B cell (primary cell): ENCODE results near the gene PPP1R13B. TPM values are rescaled to one million over a fixed set of nuclear protein-coding genes. Genes with fewer than 3 reads are reported as not detected.

Experiments used
- ATAC-seq: fragments of 200-7000 bp; cut with Tn5 transposase; one replicate; pipeline ENCODE4 v1.10.0; 2021; ENCODE audit warnings: low read depth, mild to moderate bottlenecking, moderate number of reproducible peaks, moderate library complexity
- CTCF ChIA-PET: fragments of 350-600 bp; sonication (Branson Sonifier 250); formaldehyde crosslinking; loops from one replicate; lab custom pipeline; 2021; ENCODE audit warnings: antibody characterized with exemption, inconsistent platforms; lab: Charles Lee
- POLR2A ChIA-PET: fragments of 350-600 bp; sonication (Branson Sonifier 250); formaldehyde crosslinking; loops from one replicate; lab custom pipeline; 2021; ENCODE audit warnings: antibody characterized with exemption; lab: Charles Lee
- DNase-seq: peaks from one replicate; pipeline ENCODE4 v3.0.0; 2013
- H2AFZ ChIP-seq: 2 replicates; pipeline ENCODE4 v1.6.1; 2012; ENCODE audit warnings: mild to moderate bottlenecking, low read depth, low read length; ENCODE audit not compliant: insufficient read depth, poor library complexity, severe bottlenecking
- H3K27ac ChIP-seq, 2 donors: 1 replicate in 1 of 2; 2 replicates in 1 of 2; pipeline ENCODE4 v1.5.1; 2012 to 2013; ENCODE audit warnings: low read length in 2 of 2, mild to moderate bottlenecking in 2 of 2, moderate library complexity in 1 of 2
- H3K27me3 ChIP-seq, 4 experiments: fragments of 200-600 bp in 1 of 4; sonication (generic) in 1 of 4; replicated peaks in 1 of 4; 1 replicate in 2 of 4; 2 replicates in 2 of 4; pipeline versions ENCODE4 v1.6.1 to v1.7.0; 2013 to 2016; ENCODE audit warnings: low read length in 3 of 4, mild to moderate bottlenecking in 2 of 4, mixed read lengths in 1 of 4, moderate library complexity in 1 of 4; ENCODE audit not compliant: insufficient read depth in 4 of 4, control insufficient read depth in 3 of 4; ENCODE audit errors: control extremely low read depth in 1 of 4
- H3K36me3 ChIP-seq, 2 experiments: replicated peaks in 1 of 2; 1 replicate in 1 of 2; 2 replicates in 1 of 2; pipeline versions ENCODE4 v1.6.1 to v1.7.1; 2013; ENCODE audit warnings: low read length in 1 of 2; ENCODE audit not compliant: insufficient read depth in 2 of 2, control insufficient read depth in 1 of 2; ENCODE audit errors: control extremely low read depth in 1 of 2, extremely low read depth in 1 of 2
- H3K4me1 ChIP-seq, 2 donors: fragments of 200-600 bp in 1 of 2; sonication (generic) in 1 of 2; 1 replicate in 1 of 2; 2 replicates in 1 of 2; pipeline versions ENCODE4 v1.5.1 to v1.6.1; 2013 to 2017; ENCODE audit warnings: low read length in 2 of 2; ENCODE audit not compliant: control insufficient read depth in 2 of 2, insufficient read depth in 2 of 2
- H3K4me2 ChIP-seq: replicated peaks from 2 replicates; pipeline ENCODE3; 2012; ENCODE audit warnings: mild to moderate bottlenecking, low read depth, low read length; ENCODE audit not compliant: poor library complexity, severe bottlenecking
- H3K4me3 ChIP-seq, 5 experiments: fragments of 200-600 bp in 1 of 5; sonication (generic) in 1 of 5; 1 replicate in 3 of 5; 2 replicates in 2 of 5; pipeline versions ENCODE4 v1.5.1 to v1.7.0; 2011 to 2016; ENCODE audit warnings: low read length in 4 of 5, mild to moderate bottlenecking in 4 of 5, low read depth in 2 of 5, control low read depth in 1 of 5, moderate library complexity in 1 of 5; ENCODE audit not compliant: insufficient read depth in 1 of 5; ENCODE audit errors: control extremely low read depth in 1 of 5, extremely low read depth in 1 of 5
- H3K79me2 ChIP-seq: fragments of 200-600 bp; sonication (generic); one replicate; pipeline ENCODE4 v1.6.0; 2016; ENCODE audit warnings: low read length; ENCODE audit not compliant: control insufficient read depth, insufficient read depth
- H3K9ac ChIP-seq: fragments of 200-600 bp; sonication (generic); 2 replicates; pipeline ENCODE4 v1.6.1; 2017; ENCODE audit warnings: mild to moderate bottlenecking, low read length, moderate library complexity
- H3K9me3 ChIP-seq, 3 donors: one replicate each; pipeline versions ENCODE4 v1.6.1 to v1.7.1; 2013; ENCODE audit warnings: low read length in 2 of 3; ENCODE audit not compliant: control insufficient read depth in 2 of 3, insufficient read depth in 1 of 3; ENCODE audit errors: control extremely low read depth in 1 of 3
- H4K20me1 ChIP-seq: 2 replicates; pipeline ENCODE4 v1.6.0; 2012; ENCODE audit warnings: mild to moderate bottlenecking, low read length; ENCODE audit not compliant: insufficient read depth, control insufficient read depth, poor library complexity, severe bottlenecking
- H3K27ac Mint-ChIP-seq: one replicate; pipeline ENCODE4 v1.8.0; 2021; ENCODE audit warnings: mixed read lengths
- H3K27me3 Mint-ChIP-seq: one replicate; pipeline ENCODE4 v1.8.0; 2021; ENCODE audit warnings: mixed read lengths
- H3K4me1 Mint-ChIP-seq: one replicate; pipeline ENCODE4 v1.8.0; 2021; ENCODE audit warnings: mixed read lengths
- H3K4me3 Mint-ChIP-seq: one replicate; pipeline ENCODE4 v1.8.0; 2021; ENCODE audit warnings: mixed read lengths
- H3K9me3 Mint-ChIP-seq: one replicate; pipeline ENCODE4 v1.8.0; 2022; ENCODE audit warnings: mixed read lengths; ENCODE audit not compliant: insufficient read depth
- EZH2 ChIP-seq: IDR thresholded peaks from 2 replicates; pipeline ENCODE4 v1.6.1; 2012; ENCODE audit warnings: borderline replicate concordance, low read depth, mild to moderate bottlenecking, moderate library complexity, low read length; ENCODE audit not compliant: insufficient read depth, poor library complexity, severe bottlenecking
- WGBS: methylation state at CpG from one replicate; pipeline ENCODE4 v1.1.5; 2013; ENCODE audit warnings: missing lambda C conversion rate; ENCODE audit not compliant: insufficient coverage; 5-methylcytosine and 5-hydroxymethylcytosine counted together
- intact Hi-C: fragments of 100-400 bp; cut with micrococcal nuclease; formaldehyde crosslinking; loops from one replicate; pipeline ENCODE4 v1.10.0; 2022
- polyA plus RNA-seq: library from polyadenylated mRNA; depleted of rRNA; stranded (reverse); fragments of >200 nt; gene quantifications from 2 replicates; pipeline ENCODE4 v1.2.3, GENCODE V29; 2012
- total RNA-seq, 2 donors: library from RNA; stranded (reverse); fragments of 120-200 nt in 1 of 2; gene quantifications; 1 replicate in 1 of 2; 2 replicates in 1 of 2; pipeline versions ENCODE4 v1.2.3 to v1.2.4, GENCODE V29; 2013 to 2022
- TF ChIP-seq, protein P1 (sequence below): fragments of 200-600 bp; IDR thresholded peaks from one replicate; pipeline ENCODE4 v1.8.0; 2022; ENCODE audit warnings: antibody characterized with exemption, mild to moderate bottlenecking

Gene PPP1R13B
- total and polyA plus RNA-seq, 2 donors (not counting 1 experiment from before 2014, with no cell fraction given) = 10.1 to 27.7 TPM

DNA sequence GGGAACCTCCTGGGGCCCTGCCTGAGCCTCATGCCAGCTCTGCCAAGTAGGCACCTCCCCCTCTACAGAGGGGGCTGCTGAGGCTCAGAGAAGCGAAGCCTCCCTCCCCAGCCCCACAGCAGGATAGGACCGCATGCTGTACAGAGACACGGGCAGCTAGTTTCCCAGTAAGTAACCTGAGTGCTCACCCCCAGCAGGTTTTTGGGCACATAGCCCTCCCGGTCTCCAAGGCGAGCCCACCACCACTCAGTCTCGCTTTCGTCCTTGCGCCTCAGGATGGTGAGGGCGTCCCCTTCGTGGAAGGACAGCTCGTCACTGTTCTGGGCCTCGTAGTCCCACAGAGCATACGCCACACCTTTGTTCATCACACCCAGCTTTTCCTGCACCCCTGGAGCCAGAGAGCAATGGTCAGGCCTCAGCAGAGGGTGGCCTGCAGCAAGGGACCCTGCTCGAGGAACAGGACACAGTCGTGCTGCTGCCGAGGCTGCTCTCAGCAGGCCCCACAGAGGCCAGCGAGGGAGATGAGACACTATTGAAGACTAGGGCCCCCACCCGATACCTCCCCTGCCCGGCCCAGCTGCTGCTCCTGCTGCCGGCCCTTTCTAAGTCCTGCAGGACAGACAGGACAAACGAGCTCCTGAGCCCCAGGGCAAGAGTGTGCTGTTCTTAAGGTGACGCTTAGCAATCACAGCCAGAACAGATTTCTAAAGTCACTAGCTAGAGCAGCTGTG lies 111.4 kb downstream of the PPP1R13B start:
- no peak for ATAC-seq

DNA sequence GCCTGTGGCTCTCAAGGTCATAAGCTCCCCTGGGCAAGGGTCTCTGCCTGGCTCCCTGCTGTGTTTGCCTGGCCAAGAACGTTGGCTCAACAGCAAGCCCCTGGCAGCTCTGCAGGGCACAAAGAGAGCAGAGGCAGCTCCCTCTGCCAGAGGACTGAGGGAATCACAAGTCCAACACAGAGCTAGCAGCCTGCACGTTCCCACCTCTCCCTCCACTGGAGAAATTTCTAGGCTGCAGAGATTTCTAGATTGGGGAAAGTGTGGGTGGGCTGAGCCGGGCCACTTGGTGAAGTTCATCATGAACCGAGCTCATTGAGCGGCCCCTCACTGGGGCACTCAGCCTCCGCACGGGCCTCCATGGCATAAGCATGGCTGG lies 111.9 kb downstream of the PPP1R13B start:
- CTCF ChIA-PET = no interaction called here
- H3K79me2 ChIP-seq = no peaks in the 10 kb centered on the region

More for the DNA sequence above, 111.4 kb downstream of the PPP1R13B start:
- Histone ChIP-seq H4K20me1 (no peaks in the 10 kb centered on the region), H3K4me2 (no peak overlapping the region), H3K36me3 (peaks cover 0 to 8% of the 10 kb centered on the region in 2 experiments), H3K9me3 (no peaks in the 10 kb centered on the region), H3K4me3 (no peak overlapping the region), H3K79me2 (no peaks in the 10 kb centered on the region), H2AFZ (no peak overlapping the region), H3K27me3 (no peaks in the 10 kb centered on the region), H3K27ac (no peak overlapping the region), H3K9ac (no peak overlapping the region), H3K4me1 (no peaks in the 10 kb centered on the region)
- H3K4me3 Mint-ChIP-seq = no peak overlapping the region
- no peaks in the 10 kb centered on the region for H3K27me3 Mint-ChIP-seq
- POLR2A ChIA-PET = no interaction called here
- no peaks in the 10 kb centered on the region for H3K9me3 Mint-ChIP-seq
- H3K4me1 Mint-ChIP-seq = no peaks in the 10 kb centered on the region
- H3K27ac Mint-ChIP-seq = no peak overlapping the region
- TF ChIP-seq EZH2 = no peak
- TF ChIP-seq, protein P1, sequence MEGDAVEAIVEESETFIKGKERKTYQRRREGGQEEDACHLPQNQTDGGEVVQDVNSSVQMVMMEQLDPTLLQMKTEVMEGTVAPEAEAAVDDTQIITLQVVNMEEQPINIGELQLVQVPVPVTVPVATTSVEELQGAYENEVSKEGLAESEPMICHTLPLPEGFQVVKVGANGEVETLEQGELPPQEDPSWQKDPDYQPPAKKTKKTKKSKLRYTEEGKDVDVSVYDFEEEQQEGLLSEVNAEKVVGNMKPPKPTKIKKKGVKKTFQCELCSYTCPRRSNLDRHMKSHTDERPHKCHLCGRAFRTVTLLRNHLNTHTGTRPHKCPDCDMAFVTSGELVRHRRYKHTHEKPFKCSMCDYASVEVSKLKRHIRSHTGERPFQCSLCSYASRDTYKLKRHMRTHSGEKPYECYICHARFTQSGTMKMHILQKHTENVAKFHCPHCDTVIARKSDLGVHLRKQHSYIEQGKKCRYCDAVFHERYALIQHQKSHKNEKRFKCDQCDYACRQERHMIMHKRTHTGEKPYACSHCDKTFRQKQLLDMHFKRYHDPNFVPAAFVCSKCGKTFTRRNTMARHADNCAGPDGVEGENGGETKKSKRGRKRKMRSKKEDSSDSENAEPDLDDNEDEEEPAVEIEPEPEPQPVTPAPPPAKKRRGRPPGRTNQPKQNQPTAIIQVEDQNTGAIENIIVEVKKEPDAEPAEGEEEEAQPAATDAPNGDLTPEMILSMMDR = no peak
- WGBS = 95% methylated on average over 22 of the region's 22 CpGs
- CTCF ChIA-PET = no interaction called here
- DNase-seq = no peak
- intact Hi-C loops = no loop called here

More for the DNA sequence above, 111.9 kb downstream of the PPP1R13B start:
- no peak overlapping the region for H3K27ac Mint-ChIP-seq
- H3K9me3 Mint-ChIP-seq = no peaks in the 10 kb centered on the region
- H3K27me3 ChIP-seq = no peaks in the 10 kb centered on the region
- no peaks in the 10 kb centered on the region for H4K20me1 ChIP-seq
- no peaks in the 10 kb centered on the region for H3K27me3 Mint-ChIP-seq
- H3K9me3 ChIP-seq = no peaks in the 10 kb centered on the region
- H3K9ac ChIP-seq = no peak overlapping the region
- no peak overlapping the region for H3K4me3 Mint-ChIP-seq
- H3K27ac ChIP-seq = no peak overlapping the region
- POLR2A ChIA-PET = no interaction called here
- no peak overlapping the region for H2AFZ ChIP-seq
- peaks cover 0 to 8% of the 10 kb centered on the region in 2 experiments for H3K36me3 ChIP-seq
- no peak for ATAC-seq
- intact Hi-C loops = no loop called here
- no peaks in the 10 kb centered on the region for H3K4me1 Mint-ChIP-seq
- 92% methylated on average over 6 of the region's 7 CpGs for WGBS
- H3K4me3 ChIP-seq = no peak overlapping the region
- no peak for DNase-seq
- H3K4me2 ChIP-seq = no peak overlapping the region
- TF ChIP-seq, protein P1 = no peak
- no peaks in the 10 kb centered on the region for H3K4me1 ChIP-seq
